DOHH2 (cell line): Measurements from ENCODE around the gene CHIC1.

ENCODE experiments used
- EZH2phosphoT487 ChIP-seq: fragments of 200-600 bp; sonication (generic); IDR thresholded peaks from 2 replicates; pipeline ENCODE4 v1.6.1; 2017; ENCODE audit warnings: borderline replicate concordance, mild to moderate bottlenecking, antibody characterized with exemption, low read length, moderate library complexity, mixed read lengths
- TF ChIP-seq, protein P1 (sequence below): fragments of 200-600 bp; sonication (generic); IDR thresholded peaks from one replicate; pipeline ENCODE4 v1.5.1; 2014; ENCODE audit warnings: antibody characterized with exemption, mild to moderate bottlenecking, low read depth, low read length; ENCODE audit not compliant: poor library complexity, severe bottlenecking

GRCh38 chrX:73728602-73729001 is 165.6 kb downstream of the CHIC1 start:
- TF ChIP-seq, protein P1, sequence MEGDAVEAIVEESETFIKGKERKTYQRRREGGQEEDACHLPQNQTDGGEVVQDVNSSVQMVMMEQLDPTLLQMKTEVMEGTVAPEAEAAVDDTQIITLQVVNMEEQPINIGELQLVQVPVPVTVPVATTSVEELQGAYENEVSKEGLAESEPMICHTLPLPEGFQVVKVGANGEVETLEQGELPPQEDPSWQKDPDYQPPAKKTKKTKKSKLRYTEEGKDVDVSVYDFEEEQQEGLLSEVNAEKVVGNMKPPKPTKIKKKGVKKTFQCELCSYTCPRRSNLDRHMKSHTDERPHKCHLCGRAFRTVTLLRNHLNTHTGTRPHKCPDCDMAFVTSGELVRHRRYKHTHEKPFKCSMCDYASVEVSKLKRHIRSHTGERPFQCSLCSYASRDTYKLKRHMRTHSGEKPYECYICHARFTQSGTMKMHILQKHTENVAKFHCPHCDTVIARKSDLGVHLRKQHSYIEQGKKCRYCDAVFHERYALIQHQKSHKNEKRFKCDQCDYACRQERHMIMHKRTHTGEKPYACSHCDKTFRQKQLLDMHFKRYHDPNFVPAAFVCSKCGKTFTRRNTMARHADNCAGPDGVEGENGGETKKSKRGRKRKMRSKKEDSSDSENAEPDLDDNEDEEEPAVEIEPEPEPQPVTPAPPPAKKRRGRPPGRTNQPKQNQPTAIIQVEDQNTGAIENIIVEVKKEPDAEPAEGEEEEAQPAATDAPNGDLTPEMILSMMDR: no peak
- no peak for TF ChIP-seq EZH2phosphoT487
